Nephron progenitor cell (in vitro differentiated cells): ENCODE measurements around the gene CEP57.

Source experiments
- DNase-seq: peaks from one replicate; pipeline ENCODE4 v3.0.0; 2021
- H3K27ac Mint-ChIP-seq: 2 replicates; pipeline ENCODE4 v1.8.0; 2021; ENCODE audit warnings: mild to moderate bottlenecking, moderate library complexity, mixed read lengths
- H3K27me3 Mint-ChIP-seq: 2 replicates; pipeline ENCODE4 v1.8.0; 2021; ENCODE audit warnings: mild to moderate bottlenecking, low read depth, mixed read lengths; ENCODE audit not compliant: poor library complexity
- H3K36me3 Mint-ChIP-seq: 2 replicates; pipeline ENCODE4 v1.8.0; 2021; ENCODE audit warnings: low read depth, mixed read lengths
- H3K4me1 Mint-ChIP-seq: 2 replicates; pipeline ENCODE4 v1.8.0; 2021; ENCODE audit warnings: mixed read lengths
- H3K4me3 Mint-ChIP-seq: 2 replicates; pipeline ENCODE4 v1.8.0; 2021; ENCODE audit warnings: mild to moderate bottlenecking, moderate library complexity, mixed read lengths
- H3K9me3 Mint-ChIP-seq: 2 replicates; pipeline ENCODE4 v1.8.0; 2021; ENCODE audit warnings: mild to moderate bottlenecking, moderate library complexity, mixed read lengths
- TF ChIP-seq, protein P1 (sequence below): fragments of 200-600 bp; sonication (generic); IDR thresholded peaks from 2 replicates; pipeline ENCODE4 v1.5.0; 2021; ENCODE audit warnings: antibody characterized with exemption

Gene CEP57

GRCh38 chr11:95790123-95790932, at the start of gene CEP57:
TSS of gene CEP57 (plus strand) at chr11:95790498. CDS start at chr11:95790699, 201 bp downstream.
- H3K27ac Mint-ChIP-seq, result peak within 1 kb of the TSS; percentile 100
- no peaks in the 10 kb centered on the region for H3K9me3 Mint-ChIP-seq
- H3K4me3 Mint-ChIP-seq, result peak within 1 kb of the TSS; percentile 84
- DNase-seq, result peak; percentile 92
- TF ChIP-seq, protein P1, sequence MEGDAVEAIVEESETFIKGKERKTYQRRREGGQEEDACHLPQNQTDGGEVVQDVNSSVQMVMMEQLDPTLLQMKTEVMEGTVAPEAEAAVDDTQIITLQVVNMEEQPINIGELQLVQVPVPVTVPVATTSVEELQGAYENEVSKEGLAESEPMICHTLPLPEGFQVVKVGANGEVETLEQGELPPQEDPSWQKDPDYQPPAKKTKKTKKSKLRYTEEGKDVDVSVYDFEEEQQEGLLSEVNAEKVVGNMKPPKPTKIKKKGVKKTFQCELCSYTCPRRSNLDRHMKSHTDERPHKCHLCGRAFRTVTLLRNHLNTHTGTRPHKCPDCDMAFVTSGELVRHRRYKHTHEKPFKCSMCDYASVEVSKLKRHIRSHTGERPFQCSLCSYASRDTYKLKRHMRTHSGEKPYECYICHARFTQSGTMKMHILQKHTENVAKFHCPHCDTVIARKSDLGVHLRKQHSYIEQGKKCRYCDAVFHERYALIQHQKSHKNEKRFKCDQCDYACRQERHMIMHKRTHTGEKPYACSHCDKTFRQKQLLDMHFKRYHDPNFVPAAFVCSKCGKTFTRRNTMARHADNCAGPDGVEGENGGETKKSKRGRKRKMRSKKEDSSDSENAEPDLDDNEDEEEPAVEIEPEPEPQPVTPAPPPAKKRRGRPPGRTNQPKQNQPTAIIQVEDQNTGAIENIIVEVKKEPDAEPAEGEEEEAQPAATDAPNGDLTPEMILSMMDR, result no peak
- peaks cover 47% of the 10 kb centered on the region for H3K36me3 Mint-ChIP-seq
- H3K27me3 Mint-ChIP-seq, result peaks cover 6% of the 10 kb centered on the region
- peaks cover 52% of the 10 kb centered on the region for H3K4me1 Mint-ChIP-seq

GRCh38 chr11:95750101-95750500, 40.2 kb upstream of the CEP57 start:
- peaks cover 6% of the 10 kb centered on the region for H3K9me3 Mint-ChIP-seq
- peaks cover 5% of the 10 kb centered on the region for H3K4me1 Mint-ChIP-seq
- H3K27ac Mint-ChIP-seq, result no peak overlapping the region
- H3K36me3 Mint-ChIP-seq, result no peaks in the 10 kb centered on the region
- DNase-seq, result no peak
- peaks cover 3% of the 10 kb centered on the region for H3K27me3 Mint-ChIP-seq
- no peak overlapping the region for H3K4me3 Mint-ChIP-seq
- TF ChIP-seq, protein P1, result no peak

DNA sequence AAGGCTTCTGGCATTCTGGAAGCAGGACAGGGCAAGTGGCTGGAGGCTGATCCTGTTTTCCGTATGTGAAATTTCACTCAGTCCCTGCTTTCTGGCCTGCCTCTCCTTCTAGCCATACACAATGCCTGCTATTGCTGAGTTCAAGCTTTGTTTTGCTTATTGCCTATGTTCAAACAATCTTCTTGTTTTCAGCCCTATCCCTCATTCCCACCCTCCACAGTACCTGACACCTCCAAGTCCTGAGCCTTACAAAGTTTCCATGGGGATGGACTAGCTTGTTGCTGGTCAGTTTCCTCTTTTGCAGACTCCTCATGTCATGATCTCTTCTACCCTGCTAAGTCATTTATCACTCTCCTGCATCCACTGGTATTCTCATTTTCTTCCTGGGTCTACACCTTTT, 38.8 kb upstream of the CEP57 start:
- Mint-ChIP-seq H3K36me3 (no peaks in the 10 kb centered on the region), H3K27me3 (peaks cover 3% of the 10 kb centered on the region), H3K27ac (no peak overlapping the region), H3K9me3 (peaks cover under 1% of the 10 kb centered on the region), H3K4me1 (peaks cover 5% of the 10 kb centered on the region), H3K4me3 (no peak overlapping the region)
- TF ChIP-seq, protein P1, result no peak
- no peak for DNase-seq

DNA sequence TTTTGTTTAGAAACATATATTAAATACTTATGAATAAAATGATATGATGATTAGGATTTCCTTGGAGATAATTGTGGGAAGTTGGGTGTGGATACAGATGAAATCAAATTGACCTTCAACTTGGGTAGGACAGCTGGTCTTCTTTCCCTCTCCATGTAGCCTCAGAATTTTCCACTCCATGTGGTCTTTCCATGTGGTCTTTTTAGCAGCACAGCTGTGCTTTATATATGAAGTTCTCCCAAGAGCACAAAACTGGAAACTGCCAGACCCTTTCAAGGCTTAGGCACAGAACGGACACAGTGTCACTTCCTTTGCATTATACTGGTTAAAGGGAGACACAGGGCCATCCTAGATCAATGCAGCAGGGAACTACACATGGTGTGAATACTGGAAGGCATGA, 29.4 kb upstream of the CEP57 start:
- Mint-ChIP-seq H3K9me3 (no peaks in the 10 kb centered on the region), H3K27me3 (no peaks in the 10 kb centered on the region), H3K4me3 (no peak overlapping the region), H3K4me1 (no peaks in the 10 kb centered on the region), H3K27ac (no peak overlapping the region), H3K36me3 (no peaks in the 10 kb centered on the region)
- TF ChIP-seq, protein P1, result no peak
- DNase-seq, result no peak

DNA sequence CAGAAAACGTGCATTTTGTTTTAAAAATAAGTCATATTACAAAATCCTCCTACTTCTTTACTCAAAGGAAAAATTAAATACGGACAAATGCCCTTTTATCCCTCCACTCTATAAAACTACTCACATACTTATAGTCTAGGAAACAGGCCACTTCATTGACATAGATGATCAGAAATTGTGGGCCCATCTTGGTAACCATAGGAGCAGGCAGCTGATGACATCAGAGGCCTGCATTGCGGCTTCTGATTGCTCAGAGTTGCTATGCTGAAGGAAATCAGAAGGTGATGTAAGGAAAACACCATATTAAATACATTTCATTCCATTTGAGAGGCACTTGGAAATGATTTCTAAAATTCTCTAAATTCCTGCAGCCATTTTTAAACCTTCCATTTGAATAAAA, 27.8 kb upstream of the CEP57 start:
- Mint-ChIP-seq H3K4me3 (no peak overlapping the region), H3K36me3 (no peaks in the 10 kb centered on the region), H3K9me3 (no peaks in the 10 kb centered on the region), H3K27me3 (no peaks in the 10 kb centered on the region), H3K27ac (no peak overlapping the region), H3K4me1 (no peaks in the 10 kb centered on the region)
- no peak for DNase-seq
- TF ChIP-seq, protein P1, result no peak
